CD4-positive, alpha-beta T cell (primary cell): ENCODE results near the gene FAT1. TPM values are rescaled to one million over a fixed set of nuclear protein-coding genes. Genes with fewer than 3 reads are reported as not detected.

Source experiments
- ATAC-seq: fragments of 200-7000 bp; cut with Tn5 transposase; one replicate; pipeline ENCODE4 v1.10.0; 2022; ENCODE audit warnings: mild to moderate bottlenecking; ENCODE audit not compliant: poor library complexity
- CTCF ChIA-PET: fragments of 350-600 bp; sonication (Branson Sonifier 250); formaldehyde crosslinking; loops from one replicate; lab custom pipeline; 2021; ENCODE audit warnings: antibody characterized with exemption, inconsistent platforms; lab: Charles Lee
- POLR2A ChIA-PET: fragments of 350-600 bp; sonication (Branson Sonifier 250); formaldehyde crosslinking; loops from one replicate; lab custom pipeline; 2021; ENCODE audit warnings: antibody characterized with exemption, inconsistent platforms; lab: Charles Lee
- DNase-seq, 14 experiments: peaks; one replicate each; pipeline ENCODE4 v3.0.0-alpha.2; 2013 to 2020; ENCODE audit warnings: mixed read lengths in 2 of 14
- H3K27ac ChIP-seq, 2 donors: one replicate each; pipeline versions ENCODE4 v1.5.1 to v1.7.0; 2013; ENCODE audit warnings: low read length in 2 of 2, low read depth in 1 of 2, mild to moderate bottlenecking in 1 of 2
- H3K27me3 ChIP-seq, 2 experiments: 1 replicate in 1 of 2; 2 replicates in 1 of 2; pipeline versions ENCODE4 v1.6.1 to v1.7.0; 2013; ENCODE audit warnings: low read length in 2 of 2, control low read depth in 1 of 2, mild to moderate bottlenecking in 1 of 2, moderate library complexity in 1 of 2; ENCODE audit not compliant: insufficient read depth in 2 of 2, control insufficient read depth in 1 of 2
- H3K36me3 ChIP-seq: one replicate; pipeline ENCODE4 v1.6.1; 2013; ENCODE audit warnings: low read length, control low read depth; ENCODE audit not compliant: insufficient read depth
- H3K4me1 ChIP-seq: one replicate; pipeline ENCODE4 v1.6.1; 2013; ENCODE audit warnings: low read length, control low read depth; ENCODE audit not compliant: insufficient read depth
- H3K4me3 ChIP-seq: one replicate; pipeline ENCODE4 v1.5.1; 2013; ENCODE audit warnings: mild to moderate bottlenecking, low read length, moderate library complexity
- H3K9me3 ChIP-seq, 2 experiments: 1 replicate in 1 of 2; 2 replicates in 1 of 2; pipeline versions ENCODE4 v1.6.1 to v1.7.0; 2013; ENCODE audit warnings: low read length in 2 of 2, mild to moderate bottlenecking in 2 of 2, control low read depth in 1 of 2, moderate library complexity in 1 of 2; ENCODE audit not compliant: control insufficient read depth in 1 of 2, insufficient read depth in 1 of 2
- H3K27ac Mint-ChIP-seq: one replicate; pipeline ENCODE4 v1.8.0; 2020; ENCODE audit warnings: mixed read lengths
- H3K27me3 Mint-ChIP-seq: one replicate; pipeline ENCODE4 v1.8.0; 2021; ENCODE audit warnings: mixed read lengths
- H3K36me3 Mint-ChIP-seq: one replicate; pipeline ENCODE4 v1.8.0; 2021; ENCODE audit warnings: low read depth, mixed read lengths
- H3K4me1 Mint-ChIP-seq: one replicate; pipeline ENCODE4 v1.8.0; 2021; ENCODE audit warnings: low read depth, mixed read lengths
- H3K4me3 Mint-ChIP-seq: one replicate; pipeline ENCODE4 v1.8.0; 2020; ENCODE audit warnings: mild to moderate bottlenecking, mixed read lengths
- H3K9me3 Mint-ChIP-seq: one replicate; pipeline ENCODE4 v1.8.0; 2020; ENCODE audit warnings: mixed read lengths
- intact Hi-C, 2 experiments: fragments of 100-400 bp; cut with DNase I in 1 of 2; cut with micrococcal nuclease in 1 of 2; formaldehyde crosslinking; loops; one replicate each; pipeline versions ENCODE4 v1.15.1 to v1.9.0; 2023 to 2025; cut with DNase I, micrococcal nuclease
- polyA plus RNA-seq, 2 donors: library from polyadenylated mRNA; unstranded; fragments of 120-200 nt; gene quantifications; one replicate each; pipeline ENCODE4 v1.2.1, GENCODE V29; 2013
- total RNA-seq, 174 experiments: library from RNA in 2 of 174; stranded (reverse) in 2 of 174; gene quantifications; one replicate each; pipeline ENCODE4 v1.2.3 and lab custom pipeline; 2021 to 2026
- TF ChIP-seq, protein P1 (sequence below): fragments of 200-600 bp; IDR thresholded peaks from one replicate; pipeline ENCODE4 v1.8.0; 2022; ENCODE audit warnings: antibody characterized with exemption, mild to moderate bottlenecking

FAT1 gene, protein sequence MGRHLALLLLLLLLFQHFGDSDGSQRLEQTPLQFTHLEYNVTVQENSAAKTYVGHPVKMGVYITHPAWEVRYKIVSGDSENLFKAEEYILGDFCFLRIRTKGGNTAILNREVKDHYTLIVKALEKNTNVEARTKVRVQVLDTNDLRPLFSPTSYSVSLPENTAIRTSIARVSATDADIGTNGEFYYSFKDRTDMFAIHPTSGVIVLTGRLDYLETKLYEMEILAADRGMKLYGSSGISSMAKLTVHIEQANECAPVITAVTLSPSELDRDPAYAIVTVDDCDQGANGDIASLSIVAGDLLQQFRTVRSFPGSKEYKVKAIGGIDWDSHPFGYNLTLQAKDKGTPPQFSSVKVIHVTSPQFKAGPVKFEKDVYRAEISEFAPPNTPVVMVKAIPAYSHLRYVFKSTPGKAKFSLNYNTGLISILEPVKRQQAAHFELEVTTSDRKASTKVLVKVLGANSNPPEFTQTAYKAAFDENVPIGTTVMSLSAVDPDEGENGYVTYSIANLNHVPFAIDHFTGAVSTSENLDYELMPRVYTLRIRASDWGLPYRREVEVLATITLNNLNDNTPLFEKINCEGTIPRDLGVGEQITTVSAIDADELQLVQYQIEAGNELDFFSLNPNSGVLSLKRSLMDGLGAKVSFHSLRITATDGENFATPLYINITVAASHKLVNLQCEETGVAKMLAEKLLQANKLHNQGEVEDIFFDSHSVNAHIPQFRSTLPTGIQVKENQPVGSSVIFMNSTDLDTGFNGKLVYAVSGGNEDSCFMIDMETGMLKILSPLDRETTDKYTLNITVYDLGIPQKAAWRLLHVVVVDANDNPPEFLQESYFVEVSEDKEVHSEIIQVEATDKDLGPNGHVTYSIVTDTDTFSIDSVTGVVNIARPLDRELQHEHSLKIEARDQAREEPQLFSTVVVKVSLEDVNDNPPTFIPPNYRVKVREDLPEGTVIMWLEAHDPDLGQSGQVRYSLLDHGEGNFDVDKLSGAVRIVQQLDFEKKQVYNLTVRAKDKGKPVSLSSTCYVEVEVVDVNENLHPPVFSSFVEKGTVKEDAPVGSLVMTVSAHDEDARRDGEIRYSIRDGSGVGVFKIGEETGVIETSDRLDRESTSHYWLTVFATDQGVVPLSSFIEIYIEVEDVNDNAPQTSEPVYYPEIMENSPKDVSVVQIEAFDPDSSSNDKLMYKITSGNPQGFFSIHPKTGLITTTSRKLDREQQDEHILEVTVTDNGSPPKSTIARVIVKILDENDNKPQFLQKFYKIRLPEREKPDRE (N-terminal part only)
- total RNA-seq (under 1 TPM in 1 of 2 experiments, not detected in 1; 0.03 TPM), total RNA-seq (lab: John Stamatoyannopoulos, UW) (0 to 3.6 (median 0.04) reads per million in 172 experiments)
- polyA plus RNA-seq (2013, experiment 1 of 2), result not detected
- 2.2 TPM for polyA plus RNA-seq (2013, experiment 2 of 2)

DNA sequence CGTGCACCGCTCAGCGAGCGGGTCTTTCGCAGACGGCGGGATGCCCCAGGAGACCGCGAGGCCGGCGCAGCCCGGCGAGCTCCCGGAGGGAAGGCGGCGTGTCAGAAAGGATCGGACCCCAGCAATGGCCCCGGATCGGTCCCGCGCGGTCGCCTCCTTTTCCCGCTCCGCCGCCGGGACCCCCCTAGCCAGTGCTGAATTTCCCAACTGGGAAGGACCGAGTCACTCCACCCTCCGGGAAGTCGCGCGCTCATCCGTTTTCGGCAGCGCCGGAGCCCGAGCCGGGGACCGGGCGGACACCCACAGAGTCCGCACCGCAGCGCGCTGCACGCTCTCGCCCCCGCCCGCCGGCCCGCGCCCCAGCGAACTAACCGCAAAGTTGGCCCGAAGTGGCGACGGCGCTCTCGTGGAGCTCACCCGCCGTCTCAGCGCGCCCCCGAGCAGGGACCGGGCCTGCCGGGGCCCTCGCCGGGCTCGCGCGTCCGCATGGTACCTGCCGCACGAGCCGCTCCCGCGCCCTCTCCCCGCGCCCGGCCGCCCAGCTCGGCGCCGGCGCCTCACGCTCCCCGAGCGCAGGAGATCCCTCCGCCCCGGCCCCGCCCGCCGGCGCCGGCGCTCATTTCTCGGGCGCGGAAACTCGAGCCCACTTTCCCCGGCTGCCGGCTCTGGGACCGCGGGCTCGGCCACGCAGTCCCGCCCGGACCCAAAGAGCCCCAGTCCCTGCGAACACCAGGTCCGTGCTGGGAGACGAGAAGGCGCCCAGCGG is at the start of gene FAT1:
Gene FAT1 (minus strand): TSS at position 565 of the 766 bp plus-strand sequence. CDS start 14,029 bp downstream, outside the sequence.
- intact Hi-C loops, result no loop called here
- TF ChIP-seq, protein P1, sequence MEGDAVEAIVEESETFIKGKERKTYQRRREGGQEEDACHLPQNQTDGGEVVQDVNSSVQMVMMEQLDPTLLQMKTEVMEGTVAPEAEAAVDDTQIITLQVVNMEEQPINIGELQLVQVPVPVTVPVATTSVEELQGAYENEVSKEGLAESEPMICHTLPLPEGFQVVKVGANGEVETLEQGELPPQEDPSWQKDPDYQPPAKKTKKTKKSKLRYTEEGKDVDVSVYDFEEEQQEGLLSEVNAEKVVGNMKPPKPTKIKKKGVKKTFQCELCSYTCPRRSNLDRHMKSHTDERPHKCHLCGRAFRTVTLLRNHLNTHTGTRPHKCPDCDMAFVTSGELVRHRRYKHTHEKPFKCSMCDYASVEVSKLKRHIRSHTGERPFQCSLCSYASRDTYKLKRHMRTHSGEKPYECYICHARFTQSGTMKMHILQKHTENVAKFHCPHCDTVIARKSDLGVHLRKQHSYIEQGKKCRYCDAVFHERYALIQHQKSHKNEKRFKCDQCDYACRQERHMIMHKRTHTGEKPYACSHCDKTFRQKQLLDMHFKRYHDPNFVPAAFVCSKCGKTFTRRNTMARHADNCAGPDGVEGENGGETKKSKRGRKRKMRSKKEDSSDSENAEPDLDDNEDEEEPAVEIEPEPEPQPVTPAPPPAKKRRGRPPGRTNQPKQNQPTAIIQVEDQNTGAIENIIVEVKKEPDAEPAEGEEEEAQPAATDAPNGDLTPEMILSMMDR, result no peak
- H3K36me3 Mint-ChIP-seq, result no peaks in the 10 kb centered on the region
- CTCF ChIA-PET, result no interaction called here
- peaks cover 0 to 33% of the 10 kb centered on the region in 2 experiments for H3K9me3 ChIP-seq
- H3K27me3 ChIP-seq, result peaks cover 43 to 60% of the 10 kb centered on the region in 2 experiments
- no peak for ATAC-seq
- H3K4me3 ChIP-seq, result no peak within 1 kb of the TSS
- H3K27me3 Mint-ChIP-seq, result peaks cover 36% of the 10 kb centered on the region
- H3K36me3 ChIP-seq, result no peaks in the 10 kb centered on the region
- H3K4me3 Mint-ChIP-seq, result peak within 1 kb of the TSS; percentile 59
- DNase-seq, result no peak
- no peak within 1 kb of the TSS for H3K27ac Mint-ChIP-seq
- no peak within 1 kb of the TSS for H3K27ac ChIP-seq
- peaks cover 3% of the 10 kb centered on the region for H3K4me1 ChIP-seq
- H3K4me1 Mint-ChIP-seq, result peaks cover 28% of the 10 kb centered on the region
- POLR2A ChIA-PET, result no interaction called here
- H3K9me3 Mint-ChIP-seq, result peaks cover 3% of the 10 kb centered on the region

DNA sequence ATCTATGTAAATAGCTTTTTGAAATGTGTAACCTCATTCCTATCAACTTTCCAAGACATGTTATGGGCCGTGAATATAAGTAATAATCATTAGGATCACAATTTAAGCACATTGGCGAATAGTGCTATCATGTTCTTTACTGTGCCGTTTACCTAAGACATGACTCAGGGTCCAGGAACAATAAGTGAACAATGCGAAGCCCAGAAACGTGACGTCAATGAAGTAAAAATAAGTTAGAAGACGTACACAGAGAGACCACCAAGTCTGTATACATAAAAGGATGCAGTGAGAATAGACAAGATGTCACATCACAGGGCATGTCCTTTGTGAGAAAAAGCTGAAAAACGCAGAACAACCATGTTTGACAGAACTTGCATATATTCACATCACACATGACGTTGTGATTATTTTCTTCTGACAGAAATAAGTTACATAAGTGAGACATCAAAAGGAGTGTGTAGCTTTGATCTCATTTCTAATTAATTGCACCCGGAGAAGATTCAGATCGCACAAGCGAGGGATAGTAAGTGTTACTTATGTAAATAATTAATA is 49.4 kb upstream of the FAT1 start:
- ATAC-seq (no peak), DNase-seq (no peak)
- no peaks in the 10 kb centered on the region for H3K27me3 ChIP-seq
- Mint-ChIP-seq H3K36me3 (no peaks in the 10 kb centered on the region), H3K4me3 (no peak overlapping the region), H3K27me3 (no peaks in the 10 kb centered on the region), H3K27ac (no peak overlapping the region), H3K9me3 (peaks cover 7% of the 10 kb centered on the region), H3K4me1 (no peaks in the 10 kb centered on the region)
- TF ChIP-seq, protein P1, result no peak
- ChIA-PET POLR2A (no interaction called here), CTCF (no interaction called here)
- peaks cover 0 to under 1% of the 10 kb centered on the region in 2 experiments for H3K9me3 ChIP-seq
- H3K4me1 ChIP-seq, result no peaks in the 10 kb centered on the region
- H3K4me3 ChIP-seq, result no peak overlapping the region
- no peak overlapping the region for H3K27ac ChIP-seq
- no peaks in the 10 kb centered on the region for H3K36me3 ChIP-seq
- intact Hi-C loops, result no loop called here
